ENCODE data around the gene NATD1. TPM values are rescaled to one million over a fixed set of nuclear protein-coding genes. Genes with fewer than 3 reads are reported as not detected.

NATD1 gene
- total and polyA plus RNA-seq, 4 donors: 1.4 to 24.5 (median 2.9) TPM

DNA sequence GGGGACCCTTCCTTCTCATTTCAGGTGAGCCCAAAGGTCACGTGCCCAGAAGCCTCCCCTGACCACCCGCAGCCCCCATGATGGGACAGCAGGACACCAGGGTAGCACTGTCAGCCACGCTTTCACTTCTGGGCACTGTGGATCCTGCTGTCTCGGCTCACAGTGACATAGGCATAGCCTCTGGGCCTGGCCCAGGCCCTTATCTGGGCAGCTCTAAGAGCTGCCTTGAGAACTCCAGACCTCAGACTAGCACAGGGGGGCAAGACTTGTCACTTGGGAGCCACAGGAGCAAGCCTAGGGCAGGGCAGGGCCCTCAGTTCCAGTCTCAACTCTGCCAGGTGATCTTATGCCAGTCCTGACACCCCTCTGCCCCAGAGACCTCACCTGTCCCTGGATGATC lies 4.7 kb downstream of the NATD1 start:
- Histone ChIP-seq H3K27ac (ENCODE audit: low read depth in 1 of 2, low read length in 2 of 2) (no peak overlapping the region), H3K4me3 (ENCODE audit: low read depth in 1 of 3, low read length in 3 of 3) (no peak overlapping the region), H3K9ac (ENCODE audit: low read depth in 1 of 2, low read length in 2 of 2) (no peak overlapping the region), H3K9me3 (ENCODE audit: control insufficient read depth in 4 of 4, low read length in 3 of 4) (no peaks in the 10 kb centered on the region), H3K27me3 (ENCODE audit: control insufficient read depth in 4 of 4, insufficient read depth in 4 of 4, low read length in 3 of 4) (no peaks in the 10 kb centered on the region), H3K4me1 (ENCODE audit: control insufficient read depth in 4 of 4, insufficient read depth in 4 of 4, low read length in 3 of 4) (peaks cover under 1 to 13% (median 7%) of the 10 kb centered on the region in 4 donors), H3K36me3 (ENCODE audit: control insufficient read depth in 4 of 4, insufficient read depth in 3 of 4, low read depth in 1 of 4, low read length in 3 of 4) (no peaks in the 10 kb centered on the region)
- 87% methylated on average over 4 of the region's 4 CpGs for WGBS
- no peak for TF ChIP-seq HNF4A (conservative IDR thresholded peaks at IDR 0.05)
- TF ChIP-seq YY1 (IDR thresholded peaks at IDR 0.05): no peak
- TF ChIP-seq JUND (IDR thresholded peaks at IDR 0.05): no peak
- no peak for TF ChIP-seq GABPA (IDR thresholded peaks at IDR 0.05 in 1 of 2, conservative IDR thresholded peaks at IDR 0.05 in 1 of 2)
- TF ChIP-seq, protein P1, sequence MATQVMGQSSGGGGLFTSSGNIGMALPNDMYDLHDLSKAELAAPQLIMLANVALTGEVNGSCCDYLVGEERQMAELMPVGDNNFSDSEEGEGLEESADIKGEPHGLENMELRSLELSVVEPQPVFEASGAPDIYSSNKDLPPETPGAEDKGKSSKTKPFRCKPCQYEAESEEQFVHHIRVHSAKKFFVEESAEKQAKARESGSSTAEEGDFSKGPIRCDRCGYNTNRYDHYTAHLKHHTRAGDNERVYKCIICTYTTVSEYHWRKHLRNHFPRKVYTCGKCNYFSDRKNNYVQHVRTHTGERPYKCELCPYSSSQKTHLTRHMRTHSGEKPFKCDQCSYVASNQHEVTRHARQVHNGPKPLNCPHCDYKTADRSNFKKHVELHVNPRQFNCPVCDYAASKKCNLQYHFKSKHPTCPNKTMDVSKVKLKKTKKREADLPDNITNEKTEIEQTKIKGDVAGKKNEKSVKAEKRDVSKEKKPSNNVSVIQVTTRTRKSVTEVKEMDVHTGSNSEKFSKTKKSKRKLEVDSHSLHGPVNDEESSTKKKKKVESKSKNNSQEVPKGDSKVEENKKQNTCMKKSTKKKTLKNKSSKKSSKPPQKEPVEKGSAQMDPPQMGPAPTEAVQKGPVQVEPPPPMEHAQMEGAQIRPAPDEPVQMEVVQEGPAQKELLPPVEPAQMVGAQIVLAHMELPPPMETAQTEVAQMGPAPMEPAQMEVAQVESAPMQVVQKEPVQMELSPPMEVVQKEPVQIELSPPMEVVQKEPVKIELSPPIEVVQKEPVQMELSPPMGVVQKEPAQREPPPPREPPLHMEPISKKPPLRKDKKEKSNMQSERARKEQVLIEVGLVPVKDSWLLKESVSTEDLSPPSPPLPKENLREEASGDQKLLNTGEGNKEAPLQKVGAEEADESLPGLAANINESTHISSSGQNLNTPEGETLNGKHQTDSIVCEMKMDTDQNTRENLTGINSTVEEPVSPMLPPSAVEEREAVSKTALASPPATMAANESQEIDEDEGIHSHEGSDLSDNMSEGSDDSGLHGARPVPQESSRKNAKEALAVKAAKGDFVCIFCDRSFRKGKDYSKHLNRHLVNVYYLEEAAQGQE (IDR thresholded peaks at IDR 0.05): no peak
- TF ChIP-seq, protein P2, sequence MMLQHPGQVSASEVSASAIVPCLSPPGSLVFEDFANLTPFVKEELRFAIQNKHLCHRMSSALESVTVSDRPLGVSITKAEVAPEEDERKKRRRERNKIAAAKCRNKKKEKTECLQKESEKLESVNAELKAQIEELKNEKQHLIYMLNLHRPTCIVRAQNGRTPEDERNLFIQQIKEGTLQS (IDR thresholded peaks at IDR 0.05): no peak
- TF ChIP-seq HNF4G (IDR thresholded peaks at IDR 0.05): no peak
- no peak for TF ChIP-seq EGR1 (IDR thresholded peaks at IDR 0.05; ENCODE audit: low read depth in 2 of 2)
- no peak for TF ChIP-seq FOXA2 (IDR thresholded peaks at IDR 0.05)
- no peak for TF ChIP-seq SP1 (IDR thresholded peaks at IDR 0.05)
- no peak for DNase-seq (ENCODE audit: low spot score)

DNA sequence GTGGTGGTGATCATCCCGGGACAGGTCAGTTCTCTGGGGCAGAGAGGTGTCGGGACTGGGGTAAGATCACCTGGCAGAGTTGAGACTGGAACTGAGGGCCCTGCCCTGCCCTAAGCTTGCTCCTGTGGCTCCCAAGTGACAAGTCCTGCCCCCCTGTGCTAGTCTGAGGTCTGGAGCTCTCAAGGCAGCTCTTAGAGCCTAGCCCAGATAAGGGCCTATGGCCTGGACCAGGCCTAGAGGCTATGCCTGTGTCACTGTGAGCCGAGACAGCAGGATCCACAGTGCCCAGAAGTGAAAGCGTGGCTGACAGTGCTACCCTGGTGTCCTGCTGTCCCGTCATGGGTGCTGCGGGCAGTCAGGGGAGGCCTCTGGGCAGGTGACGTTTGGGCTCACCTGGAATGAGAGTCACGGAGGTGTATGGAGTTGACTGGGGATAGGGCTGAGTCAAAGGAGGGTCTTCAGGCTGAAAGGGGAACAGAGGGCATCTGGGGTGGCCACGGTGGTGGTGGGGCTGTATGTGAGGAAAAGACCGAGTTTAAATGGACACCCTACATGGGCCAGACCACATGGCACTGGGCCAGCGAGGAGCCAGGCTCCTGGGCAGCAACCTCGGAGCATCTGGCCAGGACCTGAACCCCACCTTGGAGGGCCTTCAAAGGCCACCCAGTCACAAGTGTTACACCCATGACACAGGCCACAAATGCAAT lies 5.5 kb downstream of the NATD1 start:
- H3K27me3 ChIP-seq (ENCODE audit: control insufficient read depth in 4 of 4, insufficient read depth in 4 of 4, low read length in 3 of 4): no peaks in the 10 kb centered on the region
- peaks cover 0 to 12% (median 7%) of the 10 kb centered on the region in 4 donors for H3K4me1 ChIP-seq (ENCODE audit: control insufficient read depth in 4 of 4, insufficient read depth in 4 of 4, low read length in 3 of 4)
- H3K36me3 ChIP-seq (ENCODE audit: control insufficient read depth in 4 of 4, insufficient read depth in 3 of 4, low read depth in 1 of 4, low read length in 3 of 4): peaks cover 0 to under 1% (median 0%) of the 10 kb centered on the region in 4 donors
- H3K9me3 ChIP-seq (ENCODE audit: control insufficient read depth in 4 of 4, low read length in 3 of 4): no peaks in the 10 kb centered on the region
- H3K27ac ChIP-seq (ENCODE audit: low read depth in 1 of 2, low read length in 2 of 2): no peak overlapping the region
- no peak for TF ChIP-seq FOXA1 (IDR thresholded peaks at IDR 0.05)
- TF ChIP-seq, protein P3, sequence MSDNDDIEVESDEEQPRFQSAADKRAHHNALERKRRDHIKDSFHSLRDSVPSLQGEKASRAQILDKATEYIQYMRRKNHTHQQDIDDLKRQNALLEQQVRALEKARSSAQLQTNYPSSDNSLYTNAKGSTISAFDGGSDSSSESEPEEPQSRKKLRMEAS (IDR thresholded peaks at IDR 0.05): no peak
- TF ChIP-seq JUND (IDR thresholded peaks at IDR 0.05): no peak
- TF ChIP-seq NR2F2 (IDR thresholded peaks at IDR 0.05): no peak
- TF ChIP-seq SP1 (IDR thresholded peaks at IDR 0.05): no peak
- TF ChIP-seq, protein P1 (IDR thresholded peaks at IDR 0.05): no peak
- no peak for TF ChIP-seq FOXA2 (IDR thresholded peaks at IDR 0.05)
- TF ChIP-seq, protein P2 (IDR thresholded peaks at IDR 0.05): no peak
- no peak for TF ChIP-seq TAF1 (conservative IDR thresholded peaks at IDR 0.05)
- no peak for TF ChIP-seq GABPA (IDR thresholded peaks at IDR 0.05 in 1 of 2, conservative IDR thresholded peaks at IDR 0.05 in 1 of 2)
- no peak for TF ChIP-seq HNF4A (conservative IDR thresholded peaks at IDR 0.05)
- TF ChIP-seq YY1 (IDR thresholded peaks at IDR 0.05): no peak
- TF ChIP-seq RAD21 (IDR thresholded peaks at IDR 0.05): no peak
- TF ChIP-seq, protein P4, sequence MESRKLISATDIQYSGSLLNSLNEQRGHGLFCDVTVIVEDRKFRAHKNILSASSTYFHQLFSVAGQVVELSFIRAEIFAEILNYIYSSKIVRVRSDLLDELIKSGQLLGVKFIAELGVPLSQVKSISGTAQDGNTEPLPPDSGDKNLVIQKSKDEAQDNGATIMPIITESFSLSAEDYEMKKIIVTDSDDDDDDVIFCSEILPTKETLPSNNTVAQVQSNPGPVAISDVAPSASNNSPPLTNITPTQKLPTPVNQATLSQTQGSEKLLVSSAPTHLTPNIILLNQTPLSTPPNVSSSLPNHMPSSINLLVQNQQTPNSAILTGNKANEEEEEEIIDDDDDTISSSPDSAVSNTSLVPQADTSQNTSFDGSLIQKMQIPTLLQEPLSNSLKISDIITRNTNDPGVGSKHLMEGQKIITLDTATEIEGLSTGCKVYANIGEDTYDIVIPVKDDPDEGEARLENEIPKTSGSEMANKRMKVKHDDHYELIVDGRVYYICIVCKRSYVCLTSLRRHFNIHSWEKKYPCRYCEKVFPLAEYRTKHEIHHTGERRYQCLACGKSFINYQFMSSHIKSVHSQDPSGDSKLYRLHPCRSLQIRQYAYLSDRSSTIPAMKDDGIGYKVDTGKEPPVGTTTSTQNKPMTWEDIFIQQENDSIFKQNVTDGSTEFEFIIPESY (IDR thresholded peaks at IDR 0.05): no peak
- no peak for TF ChIP-seq EGR1 (IDR thresholded peaks at IDR 0.05; ENCODE audit: low read depth in 2 of 2)
- no peak overlapping the region for H3K9ac ChIP-seq (ENCODE audit: low read depth in 1 of 2, low read length in 2 of 2)
- no peak overlapping the region for H3K4me3 ChIP-seq (ENCODE audit: low read depth in 1 of 3, low read length in 3 of 3)
- WGBS: 91% methylated on average over 12 of the region's 12 CpGs
- no peak for DNase-seq (ENCODE audit: low spot score)

Data from liver (tissue), 9 donors.